H9 (cell line): Measurements from ENCODE around the gene ADGRF5. TPM values are rescaled to one million over a fixed set of nuclear protein-coding genes. Genes with fewer than 3 reads are reported as not detected.

Experiments
- DNase-seq: peaks from one replicate; pipeline ENCODE4 v3.0.0-alpha.2; 2017
- H2AFZ ChIP-seq: one replicate; pipeline ENCODE4 v1.6.1; 2013; ENCODE audit warnings: mild to moderate bottlenecking, low read length, control low read depth, moderate library complexity
- H2AK5ac ChIP-seq: 2 replicates; pipeline ENCODE4 v1.6.1; 2013; ENCODE audit warnings: low read length, control low read depth, mixed read lengths; ENCODE audit not compliant: insufficient read length
- H2BK120ac ChIP-seq: one replicate; pipeline ENCODE4 v1.6.1; 2013; ENCODE audit warnings: low read depth, mild to moderate bottlenecking, low read length, control low read depth, inconsistent platforms; ENCODE audit not compliant: poor library complexity, severe bottlenecking
- H2BK12ac ChIP-seq: 2 replicates; pipeline ENCODE4 v1.6.1; 2013; ENCODE audit warnings: low read length, control low read depth, mixed read lengths, low read depth; ENCODE audit not compliant: insufficient read length
- H2BK15ac ChIP-seq: 2 replicates; pipeline ENCODE4 v1.6.1; 2013; ENCODE audit warnings: low read depth, low read length, control low read depth
- H2BK20ac ChIP-seq: one replicate; pipeline ENCODE4 v1.6.1; 2013; ENCODE audit warnings: low read depth, mild to moderate bottlenecking, low read length, control low read depth, inconsistent platforms; ENCODE audit not compliant: poor library complexity, severe bottlenecking
- H2BK5ac ChIP-seq: 2 replicates; pipeline ENCODE4 v1.6.1; 2013; ENCODE audit warnings: low read length, control low read depth, mixed read lengths; ENCODE audit not compliant: insufficient read length
- H3K14ac ChIP-seq: 2 replicates; pipeline ENCODE4 v1.6.1; 2013; ENCODE audit warnings: low read length, control low read depth; ENCODE audit not compliant: insufficient read depth
- H3K18ac ChIP-seq: 2 replicates; pipeline ENCODE4 v1.6.1; 2013; ENCODE audit warnings: low read depth, mild to moderate bottlenecking, mixed read lengths, low read length, control low read depth; ENCODE audit not compliant: insufficient read length
- H3K23ac ChIP-seq: 2 replicates; pipeline ENCODE4 v1.6.1; 2013; ENCODE audit warnings: low read length, control low read depth, mixed read lengths, low read depth; ENCODE audit not compliant: insufficient read length
- H3K23me2 ChIP-seq: 2 replicates; pipeline ENCODE4 v1.6.1; 2013; ENCODE audit warnings: low read depth, mild to moderate bottlenecking, mixed read lengths, low read length, control low read depth; ENCODE audit not compliant: insufficient read length, poor library complexity, severe bottlenecking
- H3K27ac ChIP-seq: 2 replicates; pipeline ENCODE4 v1.5.1; 2013; ENCODE audit warnings: low read length, control low read depth, mixed read lengths, low read depth; ENCODE audit not compliant: insufficient read length
- H3K27me3 ChIP-seq: 2 replicates; pipeline ENCODE4 v1.6.1; 2013; ENCODE audit warnings: low read length, control low read depth, inconsistent platforms; ENCODE audit not compliant: insufficient read depth
- H3K4ac ChIP-seq: 2 replicates; pipeline ENCODE4 v1.6.1; 2013; ENCODE audit warnings: low read depth, mild to moderate bottlenecking, control low read depth, inconsistent platforms, low read length, moderate library complexity
- H3K4me1 ChIP-seq: 2 replicates; pipeline ENCODE4 v1.6.1; 2013; ENCODE audit warnings: low read length, control low read depth, inconsistent platforms; ENCODE audit not compliant: insufficient read depth
- H3K4me2 ChIP-seq: 2 replicates; pipeline ENCODE4 v1.6.1; 2013; ENCODE audit warnings: low read length, control low read depth, mixed read lengths; ENCODE audit not compliant: insufficient read length, insufficient read depth
- H3K56ac ChIP-seq: 2 replicates; pipeline ENCODE4 v1.6.1; 2013; ENCODE audit warnings: low read depth, mild to moderate bottlenecking, mixed read lengths, low read length, control low read depth; ENCODE audit not compliant: insufficient read length
- H3K79me1 ChIP-seq: 2 replicates; pipeline ENCODE4 v1.6.1; 2013; ENCODE audit warnings: low read depth, mild to moderate bottlenecking, moderate library complexity, low read length, control low read depth, inconsistent platforms; ENCODE audit not compliant: insufficient read depth, poor library complexity, severe bottlenecking
- H3K79me2 ChIP-seq: 2 replicates; pipeline ENCODE4 v1.6.1; 2013; ENCODE audit warnings: low read length, control low read depth, inconsistent platforms; ENCODE audit not compliant: insufficient read depth
- H3K9ac ChIP-seq: 2 replicates; pipeline ENCODE4 v1.6.1; 2013; ENCODE audit warnings: low read length, control low read depth, mixed read lengths; ENCODE audit not compliant: insufficient read length; ENCODE audit errors: extremely low read depth
- H3K9me3 ChIP-seq: one replicate; pipeline ENCODE4 v1.6.1; 2013; ENCODE audit warnings: low read depth, low read length, inconsistent platforms; ENCODE audit not compliant: control insufficient read depth
- H3T11ph ChIP-seq: one replicate; pipeline ENCODE4 v1.6.1; 2013; ENCODE audit warnings: mild to moderate bottlenecking, low read length, control low read depth, inconsistent platforms
- H4K20me1 ChIP-seq: one replicate; pipeline ENCODE4 v1.6.1; 2013; ENCODE audit not compliant: control insufficient read depth, insufficient read length, insufficient read depth
- H4K5ac ChIP-seq: 2 replicates; pipeline ENCODE4 v1.6.1; 2013; ENCODE audit warnings: low read depth, mild to moderate bottlenecking, mixed read lengths, low read length, control low read depth; ENCODE audit not compliant: insufficient read length
- H4K8ac ChIP-seq: replicated peaks from 2 replicates; pipeline ENCODE4 v1.6.1; 2013; ENCODE audit warnings: low read length, control low read depth, mixed read lengths, low read depth; ENCODE audit not compliant: insufficient read length
- H4K91ac ChIP-seq: 2 replicates; pipeline ENCODE4 v1.6.1; 2013; ENCODE audit warnings: low read depth, mild to moderate bottlenecking, moderate library complexity, mixed read lengths, low read length, control low read depth; ENCODE audit not compliant: insufficient read length
- H3K27ac Mint-ChIP-seq, 3 experiments: 2 replicates in 2 of 3; 3 replicates in 1 of 3; pipeline ENCODE4 v1.8.0; 2020 to 2021; ENCODE audit warnings: mixed read lengths in 3 of 3, mild to moderate bottlenecking in 1 of 3, moderate library complexity in 1 of 3
- H3K27me3 Mint-ChIP-seq: 2 replicates; pipeline ENCODE4 v1.8.0; 2021; ENCODE audit warnings: low read depth, mild to moderate bottlenecking, moderate library complexity, mixed read lengths
- H3K36me3 Mint-ChIP-seq, 3 experiments: 2 replicates in 2 of 3; 3 replicates in 1 of 3; pipeline ENCODE4 v1.8.0; 2020 to 2021; ENCODE audit warnings: low read depth in 3 of 3, mixed read lengths in 3 of 3; ENCODE audit not compliant: insufficient read depth in 1 of 3
- H3K4me1 Mint-ChIP-seq, 2 experiments: 2 replicates each; pipeline ENCODE4 v1.8.0; 2020; ENCODE audit warnings: mixed read lengths in 2 of 2
- H3K4me3 Mint-ChIP-seq, 2 experiments: 2 replicates in 1 of 2; 3 replicates in 1 of 2; pipeline ENCODE4 v1.8.0; 2020 to 2021; ENCODE audit warnings: mild to moderate bottlenecking in 2 of 2, mixed read lengths in 2 of 2, moderate library complexity in 1 of 2
- H3K9me3 Mint-ChIP-seq, 2 experiments: 2 replicates in 1 of 2; 3 replicates in 1 of 2; pipeline ENCODE4 v1.8.0; 2020; ENCODE audit warnings: mild to moderate bottlenecking in 2 of 2, mixed read lengths in 2 of 2, moderate library complexity in 1 of 2
- WGBS: extraction: QIAGEN DNeasy Blood & Tissue Kit; methylation state at CpG from one replicate; pipeline ENCODE4 v1.1.7; 2013; ENCODE audit warnings: missing lambda C conversion rate, low lambda C conversion rate, mixed read lengths; ENCODE audit not compliant: insufficient read length; ENCODE audit errors: extremely low coverage; 5-methylcytosine and 5-hydroxymethylcytosine counted together
- total RNA-seq: library from RNA; stranded (reverse); gene quantifications from 2 replicates; pipeline ENCODE4 v1.2.1, GENCODE V29; 2021
- TF ChIP-seq, protein P1 (sequence below): fragments of 200-600 bp; sonication (generic); conservative IDR thresholded peaks from 3 replicates; pipeline ENCODE4 v1.8.0; 2021; ENCODE audit warnings: antibody characterized with exemption, mild to moderate bottlenecking

The ADGRF5 gene
- total RNA-seq, 1 experiment from 2014 or later: not detected

DNA sequence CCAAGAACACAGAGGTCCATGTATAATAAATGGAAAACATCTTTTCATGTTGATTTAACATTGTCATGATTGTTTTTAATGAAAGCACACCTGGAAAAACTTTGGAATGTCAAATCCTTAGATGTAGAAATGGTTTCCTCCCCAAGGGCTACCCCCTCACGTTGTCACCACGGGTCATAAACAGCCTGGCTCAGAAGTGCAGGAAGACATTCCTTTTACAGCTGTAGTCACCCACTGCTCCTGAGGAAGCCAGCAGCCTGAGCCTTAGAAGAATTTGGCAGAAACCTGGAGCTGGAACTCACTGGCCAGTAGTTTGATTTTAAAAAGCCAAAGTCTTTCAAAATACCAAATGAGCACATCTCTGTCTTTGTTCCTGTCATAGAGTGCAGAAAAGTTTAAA lies 23.7 kb downstream of the ADGRF5 start:
- H3K27ac Mint-ChIP-seq: peak overlapping the region in 1 of 3 experiments; percentile 21; a peak in 1 of 7 replicates
- H2BK15ac ChIP-seq: no peak overlapping the region
- H3K9ac ChIP-seq: no peak overlapping the region
- H3K23ac ChIP-seq: no peak overlapping the region
- H3T11ph ChIP-seq: no peak overlapping the region
- H2BK120ac ChIP-seq: no peak overlapping the region
- H2AFZ ChIP-seq: no peak overlapping the region
- DNase-seq: no peak
- H4K20me1 ChIP-seq: no peaks in the 10 kb centered on the region
- no peak overlapping the region for H3K56ac ChIP-seq
- no peak overlapping the region for H4K5ac ChIP-seq
- H2BK5ac ChIP-seq: no peak overlapping the region
- H3K36me3 Mint-ChIP-seq: no peaks in the 10 kb centered on the region; a peak in 1 of 7 replicates
- TF ChIP-seq, protein P1, sequence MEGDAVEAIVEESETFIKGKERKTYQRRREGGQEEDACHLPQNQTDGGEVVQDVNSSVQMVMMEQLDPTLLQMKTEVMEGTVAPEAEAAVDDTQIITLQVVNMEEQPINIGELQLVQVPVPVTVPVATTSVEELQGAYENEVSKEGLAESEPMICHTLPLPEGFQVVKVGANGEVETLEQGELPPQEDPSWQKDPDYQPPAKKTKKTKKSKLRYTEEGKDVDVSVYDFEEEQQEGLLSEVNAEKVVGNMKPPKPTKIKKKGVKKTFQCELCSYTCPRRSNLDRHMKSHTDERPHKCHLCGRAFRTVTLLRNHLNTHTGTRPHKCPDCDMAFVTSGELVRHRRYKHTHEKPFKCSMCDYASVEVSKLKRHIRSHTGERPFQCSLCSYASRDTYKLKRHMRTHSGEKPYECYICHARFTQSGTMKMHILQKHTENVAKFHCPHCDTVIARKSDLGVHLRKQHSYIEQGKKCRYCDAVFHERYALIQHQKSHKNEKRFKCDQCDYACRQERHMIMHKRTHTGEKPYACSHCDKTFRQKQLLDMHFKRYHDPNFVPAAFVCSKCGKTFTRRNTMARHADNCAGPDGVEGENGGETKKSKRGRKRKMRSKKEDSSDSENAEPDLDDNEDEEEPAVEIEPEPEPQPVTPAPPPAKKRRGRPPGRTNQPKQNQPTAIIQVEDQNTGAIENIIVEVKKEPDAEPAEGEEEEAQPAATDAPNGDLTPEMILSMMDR: no peak
- H3K4me1 ChIP-seq: no peaks in the 10 kb centered on the region
- peaks cover 11 to 15% of the 10 kb centered on the region in 2 experiments for H3K4me1 Mint-ChIP-seq
- no peak overlapping the region for H3K4ac ChIP-seq
- no peaks in the 10 kb centered on the region for H3K23me2 ChIP-seq
- no peak overlapping the region for H4K91ac ChIP-seq
- H2BK12ac ChIP-seq: no peak overlapping the region
- H3K9me3 ChIP-seq: no peaks in the 10 kb centered on the region
- H3K79me1 ChIP-seq: no peaks in the 10 kb centered on the region
- no peak overlapping the region for H2BK20ac ChIP-seq
- peaks cover 2% of the 10 kb centered on the region for H3K27me3 Mint-ChIP-seq
- H3K9me3 Mint-ChIP-seq: no peaks in the 10 kb centered on the region; a peak in 1 of 5 replicates
- no peak overlapping the region for H3K27ac ChIP-seq
- H3K4me3 Mint-ChIP-seq: no peak overlapping the region
- H3K14ac ChIP-seq: no peak overlapping the region
- H3K27me3 ChIP-seq: no peaks in the 10 kb centered on the region
- WGBS: no CpG with 5 or more reads among the region's 2 CpGs
- no peak overlapping the region for H3K4me2 ChIP-seq
- H2AK5ac ChIP-seq: no peak overlapping the region
- no peaks in the 10 kb centered on the region for H3K79me2 ChIP-seq
- H4K8ac ChIP-seq: no peak overlapping the region
- H3K18ac ChIP-seq: no peak overlapping the region
